ENCODE data around the gene INSYN2A.

The INSYN2A gene

DNA sequence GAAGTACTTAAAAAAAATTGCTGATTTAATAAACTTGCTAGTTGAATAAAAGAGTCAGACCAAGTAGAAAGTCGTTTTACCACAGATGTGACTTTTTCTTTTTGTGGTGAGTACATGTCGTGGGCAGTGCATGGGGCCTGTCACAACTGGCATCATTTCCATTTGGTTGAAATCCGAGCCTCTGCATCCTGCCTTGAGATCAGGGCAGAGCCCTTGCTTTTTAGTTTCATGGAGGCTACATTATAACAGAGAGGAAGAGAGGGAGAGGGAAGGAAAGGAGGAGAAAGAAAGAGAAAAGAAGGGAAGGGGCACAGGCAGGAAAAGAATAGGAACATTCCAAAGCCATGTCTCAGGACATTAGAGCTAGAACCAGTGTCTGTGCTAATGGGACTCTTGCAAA, 20.4 kb upstream of the INSYN2A start:
- Histone ChIP-seq H3K36me3 (ENCODE audit: insufficient read depth, low read depth, low read length) (no peaks in the 10 kb centered on the region), H3K9me3 (ENCODE audit: insufficient read depth, low read depth, low read length) (peaks cover 2% of the 10 kb centered on the region; the same call in 1 of the 2 replicates), H3K27me3 (ENCODE audit: insufficient read depth, low read length) (no peaks in the 10 kb centered on the region), H3K27ac (ENCODE audit: low read length) (no peak overlapping the region), H3K4me1 (ENCODE audit: insufficient read depth, low read length) (peaks cover 23% of the 10 kb centered on the region), H3K4me3 (ENCODE audit: low read length) (no peak overlapping the region), H3K9ac (ENCODE audit: low read depth, low read length) (peak overlapping the region; percentile 25; the same call in 1 of the 2 replicates)

DNA sequence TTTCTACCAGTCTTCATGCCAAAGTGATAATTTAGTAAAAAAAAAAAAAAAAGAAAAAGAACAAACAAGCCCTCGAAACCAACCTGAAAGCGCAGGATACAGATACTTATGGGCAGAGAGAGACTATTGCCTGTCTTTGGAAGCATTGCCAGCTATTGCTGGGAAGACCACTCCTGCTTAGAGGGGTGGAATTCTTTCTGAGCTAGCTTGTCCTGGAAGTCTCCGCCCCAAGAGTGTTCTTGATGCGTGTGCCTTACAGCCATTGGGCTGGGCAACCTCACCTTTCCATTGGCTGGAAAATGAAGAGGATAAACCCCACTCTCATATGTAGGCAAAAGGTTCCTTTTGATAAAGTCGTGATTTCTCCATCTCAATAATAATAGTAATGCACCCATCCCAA, 19.9 kb upstream of the INSYN2A start:
- no peaks in the 10 kb centered on the region for H3K36me3 ChIP-seq (ENCODE audit: insufficient read depth, low read depth, low read length)
- no peak overlapping the region for H3K4me3 ChIP-seq (ENCODE audit: low read length)
- no peak overlapping the region for H3K27ac ChIP-seq (ENCODE audit: low read length)
- peaks cover 23% of the 10 kb centered on the region for H3K4me1 ChIP-seq (ENCODE audit: insufficient read depth, low read length)
- H3K9ac ChIP-seq (ENCODE audit: low read depth, low read length) = no peak overlapping the region
- peaks cover 2% of the 10 kb centered on the region; the same call in 1 of the 2 replicates for H3K9me3 ChIP-seq (ENCODE audit: insufficient read depth, low read depth, low read length)
- no peaks in the 10 kb centered on the region for H3K27me3 ChIP-seq (ENCODE audit: insufficient read depth, low read length)

DNA sequence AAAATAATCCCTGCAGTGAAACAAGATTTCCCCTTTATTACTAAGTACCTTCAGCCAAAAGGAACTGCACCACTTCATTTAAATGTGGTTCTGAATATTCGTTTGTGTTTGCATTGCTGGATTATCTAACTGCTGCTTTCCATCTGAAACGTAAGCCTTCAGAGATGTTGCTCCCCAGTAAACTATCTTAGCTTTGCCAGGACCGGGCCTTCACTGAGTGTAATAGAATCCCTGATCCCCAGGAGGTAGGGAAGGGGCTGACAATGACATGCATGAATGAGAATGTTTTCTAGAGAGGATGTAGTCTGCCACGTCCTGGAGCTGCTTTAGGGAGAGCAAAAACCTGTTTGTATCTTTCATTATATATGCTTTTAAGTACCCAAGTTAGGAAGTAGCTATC, 19.5 kb upstream of the INSYN2A start:
- H3K9me3 ChIP-seq (ENCODE audit: insufficient read depth, low read depth, low read length) = peaks cover 2% of the 10 kb centered on the region; the same call in 1 of the 2 replicates
- H3K27me3 ChIP-seq (ENCODE audit: insufficient read depth, low read length) = no peaks in the 10 kb centered on the region
- H3K4me1 ChIP-seq (ENCODE audit: insufficient read depth, low read length) = peaks cover 23% of the 10 kb centered on the region
- H3K27ac ChIP-seq (ENCODE audit: low read length) = no peak overlapping the region
- H3K9ac ChIP-seq (ENCODE audit: low read depth, low read length) = no peak overlapping the region
- no peak overlapping the region for H3K4me3 ChIP-seq (ENCODE audit: low read length)
- H3K36me3 ChIP-seq (ENCODE audit: insufficient read depth, low read depth, low read length) = no peaks in the 10 kb centered on the region

DNA sequence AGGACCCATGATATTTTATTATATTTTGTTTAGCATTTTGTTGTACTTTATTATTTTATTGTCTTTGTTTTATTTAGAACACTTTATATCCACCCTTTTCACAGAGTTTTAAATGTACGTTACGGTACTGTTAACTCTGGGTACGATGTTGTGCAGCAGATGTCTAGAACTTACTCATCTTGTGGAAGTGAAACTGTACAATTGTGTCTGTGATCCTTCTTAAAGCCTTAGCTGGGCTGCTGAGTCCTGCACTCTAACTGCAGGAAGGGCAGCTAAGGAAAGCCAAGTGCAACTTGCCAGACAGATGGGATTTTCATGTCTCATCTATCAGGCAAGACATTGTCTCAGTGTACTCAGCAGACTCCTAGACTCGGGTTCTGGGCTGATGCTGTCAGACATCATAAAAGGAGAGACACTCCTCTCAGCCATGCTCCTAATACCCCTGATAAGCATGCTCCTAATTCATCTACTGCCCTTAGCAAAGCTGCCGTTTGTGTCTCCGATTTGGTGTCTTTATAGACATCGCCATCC, 14.6 kb upstream of the INSYN2A start:
- no peaks in the 10 kb centered on the region for H3K9me3 ChIP-seq (ENCODE audit: insufficient read depth, low read depth, low read length)
- no peaks in the 10 kb centered on the region for H3K27me3 ChIP-seq (ENCODE audit: insufficient read depth, low read length)
- no peaks in the 10 kb centered on the region for H3K36me3 ChIP-seq (ENCODE audit: insufficient read depth, low read depth, low read length)
- H3K4me1 ChIP-seq (ENCODE audit: insufficient read depth, low read length) = peaks cover 11% of the 10 kb centered on the region
- H3K4me3 ChIP-seq (ENCODE audit: low read length) = no peak overlapping the region
- H3K27ac ChIP-seq (ENCODE audit: low read length) = no peak overlapping the region
- no peak overlapping the region for H3K9ac ChIP-seq (ENCODE audit: low read depth, low read length)

DNA sequence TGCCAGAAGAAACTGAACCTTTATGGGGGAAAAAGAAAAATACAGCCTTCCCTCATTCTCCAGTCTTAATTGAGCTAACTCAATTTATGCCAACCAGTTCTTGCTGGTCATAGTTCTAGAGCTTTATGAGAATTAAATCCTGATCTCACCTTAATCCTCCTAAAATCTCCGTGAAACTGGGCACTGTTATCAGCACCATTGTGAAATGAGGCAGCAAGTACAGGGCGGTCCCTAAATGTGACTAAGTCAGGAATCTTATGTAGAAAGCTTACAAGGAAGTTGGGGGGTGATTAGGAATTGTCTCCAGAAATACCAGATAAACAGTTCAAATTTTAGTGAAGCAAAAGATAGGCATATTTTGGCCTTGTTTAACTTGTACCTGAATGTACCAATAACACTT, 10.7 kb upstream of the INSYN2A start:
- no peak overlapping the region for H3K4me3 ChIP-seq (ENCODE audit: low read length)
- H3K27me3 ChIP-seq (ENCODE audit: insufficient read depth, low read length) = no peaks in the 10 kb centered on the region
- no peaks in the 10 kb centered on the region for H3K4me1 ChIP-seq (ENCODE audit: insufficient read depth, low read length)
- H3K9ac ChIP-seq (ENCODE audit: low read depth, low read length) = no peak overlapping the region
- H3K27ac ChIP-seq (ENCODE audit: low read length) = no peak overlapping the region
- no peaks in the 10 kb centered on the region for H3K36me3 ChIP-seq (ENCODE audit: insufficient read depth, low read depth, low read length)
- no peaks in the 10 kb centered on the region for H3K9me3 ChIP-seq (ENCODE audit: insufficient read depth, low read depth, low read length)

DNA sequence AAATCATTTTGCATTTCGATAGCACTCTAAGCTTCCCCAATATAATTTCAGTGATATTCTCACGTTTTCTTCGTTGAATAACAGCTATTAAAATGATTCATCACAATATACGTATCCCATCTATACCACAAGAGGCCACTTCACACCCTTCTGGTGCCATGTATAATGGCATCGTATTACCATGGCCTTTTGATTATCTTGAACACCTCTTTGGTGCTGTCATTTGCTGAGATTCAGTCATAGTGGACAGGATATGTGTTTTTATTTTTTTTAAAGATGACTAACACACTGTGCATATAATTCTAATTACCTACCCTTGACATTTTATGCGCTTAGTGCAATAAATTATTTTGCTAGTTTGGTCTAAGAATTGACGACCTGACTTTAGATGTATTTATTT, 6.7 kb upstream of the INSYN2A start:
- H3K4me3 ChIP-seq (ENCODE audit: low read length) = no peak overlapping the region
- peaks cover 3% of the 10 kb centered on the region; the same call in 1 of the 2 replicates for H3K27me3 ChIP-seq (ENCODE audit: insufficient read depth, low read length)
- no peaks in the 10 kb centered on the region for H3K9me3 ChIP-seq (ENCODE audit: insufficient read depth, low read depth, low read length)
- no peak overlapping the region for H3K9ac ChIP-seq (ENCODE audit: low read depth, low read length)
- no peaks in the 10 kb centered on the region for H3K4me1 ChIP-seq (ENCODE audit: insufficient read depth, low read length)
- no peak overlapping the region for H3K27ac ChIP-seq (ENCODE audit: low read length)
- no peaks in the 10 kb centered on the region for H3K36me3 ChIP-seq (ENCODE audit: insufficient read depth, low read depth, low read length)

DNA sequence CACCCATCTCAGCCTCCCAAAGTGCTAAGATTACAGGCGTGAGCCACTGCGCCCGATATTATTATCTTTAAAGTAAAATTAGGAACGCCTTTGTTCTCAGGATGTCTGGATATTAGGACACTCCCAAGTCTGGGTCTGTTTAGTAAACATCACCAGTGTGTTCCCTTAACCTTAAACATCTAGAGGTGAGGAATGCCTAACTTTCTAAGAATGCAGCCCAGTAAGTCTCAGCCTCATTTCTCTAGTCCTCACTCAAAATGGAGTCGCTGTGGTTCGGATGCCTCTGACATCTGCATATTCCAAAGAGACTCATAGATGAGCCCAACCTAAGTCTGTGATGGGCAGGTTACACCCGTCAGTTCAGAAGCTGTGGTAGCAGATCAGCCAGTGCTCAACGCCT, 4.3 kb upstream of the INSYN2A start:
- H3K4me1 ChIP-seq (ENCODE audit: insufficient read depth, low read length) = no peaks in the 10 kb centered on the region
- H3K27ac ChIP-seq (ENCODE audit: low read length) = no peak overlapping the region
- peaks cover 24% of the 10 kb centered on the region for H3K27me3 ChIP-seq (ENCODE audit: insufficient read depth, low read length)
- H3K36me3 ChIP-seq (ENCODE audit: insufficient read depth, low read depth, low read length) = no peaks in the 10 kb centered on the region
- H3K9me3 ChIP-seq (ENCODE audit: insufficient read depth, low read depth, low read length) = no peaks in the 10 kb centered on the region
- no peak overlapping the region for H3K4me3 ChIP-seq (ENCODE audit: low read length)
- no peak overlapping the region for H3K9ac ChIP-seq (ENCODE audit: low read depth, low read length)

DNA sequence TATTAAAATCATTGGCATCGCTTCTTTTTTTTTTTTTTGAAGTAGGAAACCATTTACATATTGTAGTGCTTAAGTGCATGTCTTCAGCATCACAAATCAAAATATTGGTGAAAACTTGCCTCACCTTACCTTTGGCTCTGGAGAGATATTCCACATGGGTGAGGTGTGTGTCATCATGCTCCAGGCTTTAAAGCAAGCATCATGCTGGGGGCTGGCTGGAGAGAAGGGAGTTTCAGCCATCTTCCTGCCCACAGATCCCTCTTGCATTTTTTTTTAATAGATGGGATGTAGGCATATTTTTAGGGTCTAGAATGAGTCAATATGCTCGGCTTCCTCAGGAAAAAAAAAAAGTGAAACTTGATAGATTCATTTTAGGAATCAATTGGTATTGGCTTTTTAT, 2.3 kb upstream of the INSYN2A start:
- H3K9ac ChIP-seq (ENCODE audit: low read depth, low read length) = no peak overlapping the region
- H3K27me3 ChIP-seq (ENCODE audit: insufficient read depth, low read length) = peaks cover 44% of the 10 kb centered on the region
- H3K36me3 ChIP-seq (ENCODE audit: insufficient read depth, low read depth, low read length) = no peaks in the 10 kb centered on the region
- no peak overlapping the region for H3K27ac ChIP-seq (ENCODE audit: low read length)
- no peak overlapping the region for H3K4me3 ChIP-seq (ENCODE audit: low read length)
- H3K4me1 ChIP-seq (ENCODE audit: insufficient read depth, low read length) = peaks cover 3% of the 10 kb centered on the region; the same call in 1 of the 2 replicates
- H3K9me3 ChIP-seq (ENCODE audit: insufficient read depth, low read depth, low read length) = no peaks in the 10 kb centered on the region

DNA sequence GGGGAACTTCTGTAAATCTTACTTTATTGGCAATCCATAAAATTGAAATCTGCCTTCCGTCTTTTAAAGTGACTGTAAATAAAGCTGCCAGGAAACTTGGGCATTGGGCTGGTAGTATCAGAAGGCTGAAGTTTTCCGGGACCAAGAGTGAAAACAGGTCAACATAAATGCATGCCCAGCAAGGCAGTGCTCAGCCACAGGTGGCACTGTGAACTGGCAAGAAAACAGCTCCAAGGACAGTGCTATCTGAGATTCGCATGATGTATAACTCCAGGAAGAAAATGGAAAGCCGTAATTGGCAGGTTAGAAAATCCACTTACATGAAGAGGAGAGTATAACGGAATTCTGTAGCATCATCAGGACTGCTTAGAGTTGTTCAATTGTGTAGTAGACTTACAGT, 1.9 kb upstream of the INSYN2A start:
- Histone ChIP-seq H3K9ac (ENCODE audit: low read depth, low read length) (no peak overlapping the region), H3K4me3 (ENCODE audit: low read length) (no peak overlapping the region), H3K9me3 (ENCODE audit: insufficient read depth, low read depth, low read length) (no peaks in the 10 kb centered on the region), H3K27me3 (ENCODE audit: insufficient read depth, low read length) (peaks cover 48% of the 10 kb centered on the region), H3K27ac (ENCODE audit: low read length) (no peak overlapping the region), H3K36me3 (ENCODE audit: insufficient read depth, low read depth, low read length) (no peaks in the 10 kb centered on the region), H3K4me1 (ENCODE audit: insufficient read depth, low read length) (peaks cover 3% of the 10 kb centered on the region; the same call in 1 of the 2 replicates)

DNA sequence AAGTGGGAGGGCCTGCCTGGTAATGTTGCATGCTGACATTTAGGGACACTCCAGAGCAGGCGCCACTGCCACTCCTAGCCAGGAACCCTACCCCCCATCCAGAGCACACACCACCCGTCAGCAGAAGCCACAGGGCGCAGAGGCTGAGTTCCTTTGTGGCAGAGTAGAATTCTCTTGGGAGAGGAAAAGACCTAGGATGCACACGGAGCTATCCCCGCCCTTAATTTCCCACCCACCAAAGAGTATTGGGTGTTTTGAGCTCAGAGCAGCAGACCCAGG, 702 bp upstream of the INSYN2A start:
- H3K27ac ChIP-seq (ENCODE audit: low read length) = no peak overlapping the region
- no peaks in the 10 kb centered on the region for H3K36me3 ChIP-seq (ENCODE audit: insufficient read depth, low read depth, low read length)
- H3K9ac ChIP-seq (ENCODE audit: low read depth, low read length) = no peak overlapping the region; the same call in 1 of the 2 replicates
- H3K27me3 ChIP-seq (ENCODE audit: insufficient read depth, low read length) = peaks cover 59% of the 10 kb centered on the region
- peak overlapping the region; percentile 64 for H3K4me3 ChIP-seq (ENCODE audit: low read length)
- no peaks in the 10 kb centered on the region for H3K9me3 ChIP-seq (ENCODE audit: insufficient read depth, low read depth, low read length)
- peaks cover 3% of the 10 kb centered on the region; the same call in 1 of the 2 replicates for H3K4me1 ChIP-seq (ENCODE audit: insufficient read depth, low read length)

DNA sequence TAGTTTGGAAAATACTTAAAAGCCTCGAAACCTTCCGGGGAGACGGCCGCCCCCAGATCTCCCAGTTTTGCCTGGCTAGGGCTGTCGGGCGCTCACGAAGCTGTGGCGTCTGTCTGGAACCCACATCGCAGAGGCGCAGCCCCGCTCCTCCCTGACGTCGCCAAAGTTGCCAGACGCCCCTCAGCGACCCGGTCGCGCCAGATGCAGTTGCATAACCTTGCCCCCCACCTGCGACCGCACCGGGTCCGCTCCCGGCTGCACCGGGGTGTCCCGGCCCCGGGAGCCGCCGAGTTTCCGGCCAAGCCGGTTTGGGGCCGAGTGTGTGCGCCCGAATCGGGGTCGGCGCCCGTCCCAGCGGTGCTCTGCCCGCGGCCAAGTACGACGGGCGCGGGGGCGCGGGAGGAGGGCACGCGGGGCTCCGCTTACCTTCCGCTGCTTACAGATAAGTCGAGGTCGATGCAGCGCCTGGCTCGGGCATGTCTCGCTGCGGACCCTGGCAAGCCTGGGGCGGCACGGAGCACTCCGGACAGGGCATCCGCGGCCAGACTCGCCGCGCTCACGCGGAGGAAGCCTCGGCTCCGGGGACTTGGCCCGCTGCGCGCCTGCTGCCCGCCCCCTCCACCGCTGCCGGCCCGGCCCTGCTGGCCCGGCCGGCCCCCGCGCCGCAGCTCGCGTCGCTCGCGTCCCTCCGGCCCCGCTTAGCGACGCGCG, 665 bp downstream of the INSYN2A start:
- H3K4me3 ChIP-seq (ENCODE audit: low read length) = peak overlapping the region; percentile 64
- H3K27ac ChIP-seq (ENCODE audit: low read length) = no peak overlapping the region
- H3K9me3 ChIP-seq (ENCODE audit: insufficient read depth, low read depth, low read length) = no peaks in the 10 kb centered on the region
- H3K27me3 ChIP-seq (ENCODE audit: insufficient read depth, low read length) = peaks cover 59% of the 10 kb centered on the region
- peaks cover 3% of the 10 kb centered on the region; the same call in 1 of the 2 replicates for H3K4me1 ChIP-seq (ENCODE audit: insufficient read depth, low read length)
- H3K36me3 ChIP-seq (ENCODE audit: insufficient read depth, low read depth, low read length) = no peaks in the 10 kb centered on the region
- no peak overlapping the region for H3K9ac ChIP-seq (ENCODE audit: low read depth, low read length)

DNA sequence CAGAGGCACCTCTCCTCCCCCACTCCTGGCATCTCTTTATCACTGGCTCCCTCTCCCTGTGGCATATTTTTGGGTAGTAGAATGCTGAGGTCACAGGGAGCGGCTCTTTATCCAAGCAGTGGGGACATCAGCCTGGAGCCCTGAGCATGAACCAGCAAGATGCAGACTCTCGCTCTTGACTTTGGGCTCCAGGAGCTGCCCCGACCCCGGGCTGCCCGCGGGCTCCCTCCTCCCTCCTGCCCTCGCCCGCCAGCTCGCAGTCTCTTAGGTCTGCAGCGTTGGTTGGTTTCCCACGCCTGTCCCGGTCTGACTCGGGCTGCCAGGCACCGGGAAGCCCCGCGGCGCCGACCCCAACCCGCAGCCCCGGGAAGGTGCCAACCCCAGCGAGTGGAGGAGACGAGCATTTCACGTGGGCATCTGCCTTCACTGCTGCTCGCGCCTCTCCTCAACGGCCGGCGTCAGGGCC, 1.3 kb downstream of the INSYN2A start:
- Histone ChIP-seq H3K9ac (ENCODE audit: low read depth, low read length) (no peak overlapping the region), H3K27me3 (ENCODE audit: insufficient read depth, low read length) (peaks cover 59% of the 10 kb centered on the region), H3K4me3 (ENCODE audit: low read length) (peak overlapping the region; percentile 64), H3K36me3 (ENCODE audit: insufficient read depth, low read depth, low read length) (no peaks in the 10 kb centered on the region), H3K4me1 (ENCODE audit: insufficient read depth, low read length) (peaks cover 3% of the 10 kb centered on the region; the same call in 1 of the 2 replicates), H3K9me3 (ENCODE audit: insufficient read depth, low read depth, low read length) (no peaks in the 10 kb centered on the region), H3K27ac (ENCODE audit: low read length) (no peak overlapping the region)

All from iPS-20b (cell line).